HEK293 (cell line): ENCODE data around the gene SIL1.

ENCODE experiments used
- CTCF ChIA-PET: fragments of 350-600 bp; formaldehyde crosslinking; extraction: SDS; loops from one replicate; lab custom pipeline; 2021; ENCODE audit warnings: antibody characterized with exemption; lab: Yijun Ruan, JAX
- POLR2A ChIA-PET: fragments of 300-600 bp; formaldehyde crosslinking; extraction: SDS; loops from one replicate; lab custom pipeline; 2020; ENCODE audit warnings: antibody characterized with exemption, inconsistent platforms; lab: Yijun Ruan, JAX
- H3K27ac ChIP-seq: fragments of 200-500 bp; sonication (Bioruptor generic); 2 replicates; pipeline ENCODE4 v1.5.1; 2014; ENCODE audit warnings: low read depth, low read length, control low read depth, inconsistent platforms; ENCODE audit errors: extremely low read depth
- H3K36me3 ChIP-seq, 2 experiments: fragments of 200-500 bp in 1 of 2; sonication (Bioruptor generic) in 1 of 2; 1 replicate in 1 of 2; 2 replicates in 1 of 2; pipeline ENCODE4 v1.5.1; 2014 to 2017; ENCODE audit warnings: inconsistent platforms in 2 of 2, low read length in 2 of 2; ENCODE audit not compliant: control insufficient read depth in 2 of 2, insufficient read depth in 1 of 2
- H3K4me1 ChIP-seq: fragments of 200-500 bp; sonication (Bioruptor generic); 2 replicates; pipeline ENCODE4 v1.5.1; 2014; ENCODE audit warnings: mild to moderate bottlenecking, low read length, inconsistent platforms; ENCODE audit not compliant: control insufficient read depth, insufficient read depth
- H3K4me3 ChIP-seq: 2 replicates; pipeline ENCODE4 v1.5.1; 2011; ENCODE audit warnings: low read depth, mild to moderate bottlenecking, control low read depth, low read length, moderate library complexity
- H3K9me3 ChIP-seq: fragments of 200-500 bp; sonication (Bioruptor generic); 2 replicates; pipeline ENCODE4 v1.5.1; 2014; ENCODE audit warnings: low read depth, low read length, inconsistent platforms; ENCODE audit not compliant: control insufficient read depth, insufficient read depth
- HOXC10 ChIP-seq: sonication (generic); formaldehyde crosslinking; IDR thresholded peaks from 2 replicates; pipeline ENCODE4 v1.8.1; 2023; ENCODE audit warnings: mild to moderate bottlenecking, missing genetic modification reagents
- KLF7 ChIP-seq: fragments of 450-650 bp; formaldehyde crosslinking; IDR thresholded peaks from 2 replicates; pipeline ENCODE4 v1.5.1; 2016; ENCODE audit warnings: missing biosample characterization, missing genetic modification characterization, borderline replicate concordance
- OSR2 ChIP-seq: fragments of 450-650 bp; formaldehyde crosslinking; IDR thresholded peaks from 2 replicates; pipeline ENCODE4 v1.5.1; 2016; ENCODE audit warnings: missing biosample characterization, missing genetic modification characterization
- TCF7L2 ChIP-seq: IDR thresholded peaks from 2 replicates; pipeline ENCODE4 v1.6.1; 2011; ENCODE audit warnings: low read depth, mild to moderate bottlenecking, inconsistent platforms, low read length, moderate library complexity, borderline replicate concordance
- WT1 ChIP-seq: fragments of 450-650 bp; formaldehyde crosslinking; IDR thresholded peaks from 2 replicates; pipeline ENCODE4 v1.5.1; 2016; ENCODE audit warnings: missing biosample characterization, missing genetic modification characterization
- ZFP3 ChIP-seq: fragments of 450-650 bp; formaldehyde crosslinking; IDR thresholded peaks from 2 replicates; pipeline ENCODE4 v1.5.1; 2016; ENCODE audit warnings: low read depth, missing biosample characterization, missing genetic modification characterization
- ZNF223 ChIP-seq: fragments of 450-650 bp; formaldehyde crosslinking; IDR thresholded peaks from 2 replicates; pipeline ENCODE4 v1.5.1; 2016; ENCODE audit warnings: missing biosample characterization, missing genetic modification characterization
- ZNF324 ChIP-seq: fragments of 450-650 bp; formaldehyde crosslinking; IDR thresholded peaks from 2 replicates; pipeline ENCODE4 v1.5.1; 2016; ENCODE audit warnings: missing biosample characterization, missing genetic modification characterization
- ZNF549 ChIP-seq: fragments of 450-650 bp; IDR thresholded peaks from 2 replicates; pipeline ENCODE4 v1.5.1; 2018; ENCODE audit warnings: missing biosample characterization, missing genetic modification characterization, mild to moderate bottlenecking, inconsistent platforms, moderate library complexity
- ZNF555 ChIP-seq: fragments of 450-650 bp; formaldehyde crosslinking; conservative IDR thresholded peaks from 2 replicates; pipeline ENCODE4 v1.5.1; 2017; ENCODE audit warnings: missing biosample characterization, mild to moderate bottlenecking, missing genetic modification characterization, inconsistent platforms
- ZNF600 ChIP-seq: fragments of 450-650 bp; formaldehyde crosslinking; IDR thresholded peaks from 2 replicates; pipeline ENCODE4 v1.5.1; 2016; ENCODE audit warnings: missing biosample characterization, missing genetic modification characterization
- ZNF624 ChIP-seq: fragments of 450-650 bp; formaldehyde crosslinking; IDR thresholded peaks from 2 replicates; pipeline ENCODE4 v1.5.1; 2017; ENCODE audit warnings: missing biosample characterization, missing genetic modification characterization
- ZNF658 ChIP-seq: fragments of 450-650 bp; formaldehyde crosslinking; IDR thresholded peaks from 2 replicates; pipeline ENCODE4; 2016; ENCODE audit warnings: missing biosample characterization, missing genetic modification characterization
- TF ChIP-seq, protein P1 (sequence below): fragments of 450-650 bp; formaldehyde crosslinking; IDR thresholded peaks from 2 replicates; pipeline ENCODE4 v1.5.1; 2017; ENCODE audit warnings: missing biosample characterization, missing genetic modification characterization
- TF ChIP-seq, protein P2 (sequence below): fragments of 450-650 bp; formaldehyde crosslinking; IDR thresholded peaks from 2 replicates; pipeline ENCODE4 v1.5.1; 2016; ENCODE audit warnings: missing biosample characterization, missing genetic modification characterization
- TF ChIP-seq, protein P3 (sequence below): fragments of 450-650 bp; formaldehyde crosslinking; IDR thresholded peaks from 2 replicates; pipeline ENCODE4 v1.5.1; 2016; ENCODE audit warnings: missing biosample characterization, missing genetic modification characterization, low read depth
- TF ChIP-seq, protein P4 (sequence below): fragments of 450-650 bp; formaldehyde crosslinking; IDR thresholded peaks from 2 replicates; pipeline ENCODE4 v1.5.1; 2016; ENCODE audit warnings: missing biosample characterization, missing genetic modification characterization
- TF ChIP-seq, protein P5 (sequence below): fragments of 450-650 bp; formaldehyde crosslinking; IDR thresholded peaks from 2 replicates; pipeline ENCODE4 v1.5.1; 2016; ENCODE audit warnings: missing biosample characterization, missing genetic modification characterization
- TF ChIP-seq, protein P6 (sequence below): fragments of 450-650 bp; formaldehyde crosslinking; IDR thresholded peaks from 2 replicates; pipeline ENCODE4 v1.5.1; 2016; ENCODE audit warnings: missing biosample characterization, missing genetic modification characterization
- TF ChIP-seq, protein P7 (sequence below): fragments of 450-650 bp; formaldehyde crosslinking; optimal IDR thresholded peaks from 2 replicates; pipeline ENCODE3; 2016; ENCODE audit warnings: missing biosample characterization, mild to moderate bottlenecking, missing genetic modification characterization
- TF ChIP-seq, protein P8 (sequence below): fragments of 450-650 bp; formaldehyde crosslinking; IDR thresholded peaks from 2 replicates; pipeline ENCODE4 v1.5.1; 2016; ENCODE audit warnings: missing biosample characterization, missing genetic modification characterization

Gene SIL1

DNA sequence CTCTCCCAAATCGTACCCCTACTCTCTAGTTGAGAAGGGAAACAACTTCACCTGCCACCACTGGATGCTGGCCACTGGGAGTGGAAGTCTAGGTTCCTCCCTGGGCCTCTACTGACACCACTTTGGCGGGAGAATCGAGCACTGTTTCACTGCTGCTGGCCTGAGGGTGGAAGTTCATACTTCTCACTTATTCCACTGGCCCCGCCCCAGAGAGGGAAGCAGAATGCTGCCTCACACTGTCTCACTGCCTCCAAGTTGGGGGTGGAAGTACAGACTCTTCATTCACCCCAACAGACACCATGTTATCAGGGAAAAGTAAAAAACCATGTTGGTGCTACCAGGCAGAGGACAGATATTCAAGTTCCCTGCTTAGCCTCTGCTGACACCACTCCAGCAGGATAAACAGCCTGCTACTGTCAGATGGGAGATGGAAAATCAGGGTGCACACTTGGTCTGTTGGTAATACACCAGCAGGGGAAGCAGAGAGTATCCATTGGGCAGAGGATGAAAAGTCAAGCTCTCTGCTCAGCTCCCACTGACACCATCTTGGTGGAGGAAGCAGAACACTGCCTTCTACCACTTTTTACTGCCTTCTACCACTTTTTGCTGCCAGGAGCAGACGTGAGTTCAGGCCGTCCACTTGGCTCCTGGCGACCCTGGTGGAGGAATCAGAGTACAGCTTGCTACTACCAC is 159.4 kb downstream of the SIL1 start (continued):
- TF ChIP-seq TCF7L2 = no peak
- no peak for TF ChIP-seq ZFP3 (tag by site-specific recombination)
- TF ChIP-seq, protein P1, sequence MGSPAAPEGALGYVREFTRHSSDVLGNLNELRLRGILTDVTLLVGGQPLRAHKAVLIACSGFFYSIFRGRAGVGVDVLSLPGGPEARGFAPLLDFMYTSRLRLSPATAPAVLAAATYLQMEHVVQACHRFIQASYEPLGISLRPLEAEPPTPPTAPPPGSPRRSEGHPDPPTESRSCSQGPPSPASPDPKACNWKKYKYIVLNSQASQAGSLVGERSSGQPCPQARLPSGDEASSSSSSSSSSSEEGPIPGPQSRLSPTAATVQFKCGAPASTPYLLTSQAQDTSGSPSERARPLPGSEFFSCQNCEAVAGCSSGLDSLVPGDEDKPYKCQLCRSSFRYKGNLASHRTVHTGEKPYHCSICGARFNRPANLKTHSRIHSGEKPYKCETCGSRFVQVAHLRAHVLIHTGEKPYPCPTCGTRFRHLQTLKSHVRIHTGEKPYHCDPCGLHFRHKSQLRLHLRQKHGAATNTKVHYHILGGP (tag by site-specific recombination) = no peak
- no peak for TF ChIP-seq HOXC10 (CRISPR knock-in tag)
- TF ChIP-seq, protein P2, sequence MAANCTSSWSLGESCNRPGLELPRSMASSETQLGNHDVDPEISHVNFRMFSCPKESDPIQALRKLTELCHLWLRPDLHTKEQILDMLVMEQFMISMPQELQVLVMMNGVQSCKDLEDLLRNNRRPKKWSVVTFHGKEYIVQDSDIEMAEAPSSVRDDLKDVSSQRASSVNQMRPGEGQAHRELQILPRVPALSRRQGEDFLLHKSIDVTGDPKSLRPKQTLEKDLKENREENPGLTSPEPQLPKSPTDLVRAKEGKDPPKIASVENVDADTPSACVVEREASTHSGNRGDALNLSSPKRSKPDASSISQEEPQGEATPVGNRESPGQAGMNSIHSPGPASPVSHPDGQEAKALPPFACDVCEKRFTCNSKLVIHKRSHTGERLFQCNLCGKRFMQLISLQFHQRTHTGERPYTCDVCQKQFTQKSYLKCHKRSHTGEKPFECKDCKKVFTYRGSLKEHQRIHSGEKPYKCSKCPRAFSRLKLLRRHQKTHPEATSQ (tag by site-specific recombination) = no peak
- TF ChIP-seq, protein P3, sequence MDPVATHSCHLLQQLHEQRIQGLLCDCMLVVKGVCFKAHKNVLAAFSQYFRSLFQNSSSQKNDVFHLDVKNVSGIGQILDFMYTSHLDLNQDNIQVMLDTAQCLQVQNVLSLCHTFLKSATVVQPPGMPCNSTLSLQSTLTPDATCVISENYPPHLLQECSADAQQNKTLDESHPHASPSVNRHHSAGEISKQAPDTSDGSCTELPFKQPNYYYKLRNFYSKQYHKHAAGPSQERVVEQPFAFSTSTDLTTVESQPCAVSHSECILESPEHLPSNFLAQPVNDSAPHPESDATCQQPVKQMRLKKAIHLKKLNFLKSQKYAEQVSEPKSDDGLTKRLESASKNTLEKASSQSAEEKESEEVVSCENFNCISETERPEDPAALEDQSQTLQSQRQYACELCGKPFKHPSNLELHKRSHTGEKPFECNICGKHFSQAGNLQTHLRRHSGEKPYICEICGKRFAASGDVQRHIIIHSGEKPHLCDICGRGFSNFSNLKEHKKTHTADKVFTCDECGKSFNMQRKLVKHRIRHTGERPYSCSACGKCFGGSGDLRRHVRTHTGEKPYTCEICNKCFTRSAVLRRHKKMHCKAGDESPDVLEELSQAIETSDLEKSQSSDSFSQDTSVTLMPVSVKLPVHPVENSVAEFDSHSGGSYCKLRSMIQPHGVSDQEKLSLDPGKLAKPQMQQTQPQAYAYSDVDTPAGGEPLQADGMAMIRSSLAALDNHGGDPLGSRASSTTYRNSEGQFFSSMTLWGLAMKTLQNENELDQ = no peak
- TF ChIP-seq ZNF658 = no peak
- TF ChIP-seq, protein P4, sequence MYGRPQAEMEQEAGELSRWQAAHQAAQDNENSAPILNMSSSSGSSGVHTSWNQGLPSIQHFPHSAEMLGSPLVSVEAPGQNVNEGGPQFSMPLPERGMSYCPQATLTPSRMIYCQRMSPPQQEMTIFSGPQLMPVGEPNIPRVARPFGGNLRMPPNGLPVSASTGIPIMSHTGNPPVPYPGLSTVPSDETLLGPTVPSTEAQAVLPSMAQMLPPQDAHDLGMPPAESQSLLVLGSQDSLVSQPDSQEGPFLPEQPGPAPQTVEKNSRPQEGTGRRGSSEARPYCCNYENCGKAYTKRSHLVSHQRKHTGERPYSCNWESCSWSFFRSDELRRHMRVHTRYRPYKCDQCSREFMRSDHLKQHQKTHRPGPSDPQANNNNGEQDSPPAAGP (tag by site-specific recombination) = no peak
- TF ChIP-seq, all 188 proteins: peak for 0

DNA sequence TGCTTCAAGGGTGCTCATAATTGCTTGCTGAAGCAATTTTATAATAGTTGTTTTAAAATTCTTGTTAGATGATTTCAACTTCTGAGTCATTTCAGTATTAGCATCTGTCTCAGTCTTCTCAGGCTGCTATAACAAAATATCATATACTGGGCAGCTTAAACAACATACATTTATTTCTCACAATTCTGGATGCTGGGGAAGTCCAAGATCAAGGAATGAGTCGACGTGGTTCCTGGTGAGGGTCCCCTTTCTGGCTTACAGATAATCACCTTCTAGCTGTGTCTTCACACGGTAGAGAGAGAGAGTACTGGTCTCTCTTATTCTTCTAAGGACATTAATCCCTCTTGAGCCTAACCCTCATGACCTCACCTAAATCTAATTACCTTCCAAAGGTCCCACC is 160.4 kb downstream of the SIL1 start:
- ChIA-PET CTCF (no interaction called here), POLR2A (no interaction called here)
- Histone ChIP-seq H3K4me3 (no peak overlapping the region), H3K36me3 (no peaks in the 10 kb centered on the region), H3K4me1 (no peaks in the 10 kb centered on the region), H3K27ac (no peak overlapping the region), H3K9me3 (no peaks in the 10 kb centered on the region)
- TF ChIP-seq ZNF223 (tag by site-specific recombination) (no peak), WT1 (tag by site-specific recombination) (no peak), OSR2 (tag by site-specific recombination) (no peak), ZNF555 (tag by site-specific recombination) (no peak), ZNF624 (no peak), ZNF324 (tag by site-specific recombination) (no peak), ZNF549 (tag by site-specific recombination) (no peak), KLF7 (no peak), ZNF600 (tag by site-specific recombination) (no peak)
- TF ChIP-seq, protein P5, sequence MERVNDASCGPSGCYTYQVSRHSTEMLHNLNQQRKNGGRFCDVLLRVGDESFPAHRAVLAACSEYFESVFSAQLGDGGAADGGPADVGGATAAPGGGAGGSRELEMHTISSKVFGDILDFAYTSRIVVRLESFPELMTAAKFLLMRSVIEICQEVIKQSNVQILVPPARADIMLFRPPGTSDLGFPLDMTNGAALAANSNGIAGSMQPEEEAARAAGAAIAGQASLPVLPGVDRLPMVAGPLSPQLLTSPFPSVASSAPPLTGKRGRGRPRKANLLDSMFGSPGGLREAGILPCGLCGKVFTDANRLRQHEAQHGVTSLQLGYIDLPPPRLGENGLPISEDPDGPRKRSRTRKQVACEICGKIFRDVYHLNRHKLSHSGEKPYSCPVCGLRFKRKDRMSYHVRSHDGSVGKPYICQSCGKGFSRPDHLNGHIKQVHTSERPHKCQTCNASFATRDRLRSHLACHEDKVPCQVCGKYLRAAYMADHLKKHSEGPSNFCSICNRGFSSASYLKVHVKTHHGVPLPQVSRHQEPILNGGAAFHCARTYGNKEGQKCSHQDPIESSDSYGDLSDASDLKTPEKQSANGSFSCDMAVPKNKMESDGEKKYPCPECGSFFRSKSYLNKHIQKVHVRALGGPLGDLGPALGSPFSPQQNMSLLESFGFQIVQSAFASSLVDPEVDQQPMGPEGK = no peak
- TF ChIP-seq, protein P6, sequence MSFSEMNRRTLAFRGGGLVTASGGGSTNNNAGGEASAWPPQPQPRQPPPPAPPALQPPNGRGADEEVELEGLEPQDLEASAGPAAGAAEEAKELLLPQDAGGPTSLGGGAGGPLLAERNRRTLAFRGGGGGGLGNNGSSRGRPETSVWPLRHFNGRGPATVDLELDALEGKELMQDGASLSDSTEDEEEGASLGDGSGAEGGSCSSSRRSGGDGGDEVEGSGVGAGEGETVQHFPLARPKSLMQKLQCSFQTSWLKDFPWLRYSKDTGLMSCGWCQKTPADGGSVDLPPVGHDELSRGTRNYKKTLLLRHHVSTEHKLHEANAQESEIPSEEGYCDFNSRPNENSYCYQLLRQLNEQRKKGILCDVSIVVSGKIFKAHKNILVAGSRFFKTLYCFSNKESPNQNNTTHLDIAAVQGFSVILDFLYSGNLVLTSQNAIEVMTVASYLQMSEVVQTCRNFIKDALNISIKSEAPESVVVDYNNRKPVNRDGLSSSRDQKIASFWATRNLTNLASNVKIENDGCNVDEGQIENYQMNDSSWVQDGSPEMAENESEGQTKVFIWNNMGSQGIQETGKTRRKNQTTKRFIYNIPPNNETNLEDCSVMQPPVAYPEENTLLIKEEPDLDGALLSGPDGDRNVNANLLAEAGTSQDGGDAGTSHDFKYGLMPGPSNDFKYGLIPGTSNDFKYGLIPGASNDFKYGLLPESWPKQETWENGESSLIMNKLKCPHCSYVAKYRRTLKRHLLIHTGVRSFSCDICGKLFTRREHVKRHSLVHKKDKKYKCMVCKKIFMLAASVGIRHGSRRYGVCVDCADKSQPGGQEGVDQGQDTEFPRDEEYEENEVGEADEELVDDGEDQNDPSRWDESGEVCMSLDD (tag by site-specific recombination) = no peak
- TF ChIP-seq, protein P7, sequence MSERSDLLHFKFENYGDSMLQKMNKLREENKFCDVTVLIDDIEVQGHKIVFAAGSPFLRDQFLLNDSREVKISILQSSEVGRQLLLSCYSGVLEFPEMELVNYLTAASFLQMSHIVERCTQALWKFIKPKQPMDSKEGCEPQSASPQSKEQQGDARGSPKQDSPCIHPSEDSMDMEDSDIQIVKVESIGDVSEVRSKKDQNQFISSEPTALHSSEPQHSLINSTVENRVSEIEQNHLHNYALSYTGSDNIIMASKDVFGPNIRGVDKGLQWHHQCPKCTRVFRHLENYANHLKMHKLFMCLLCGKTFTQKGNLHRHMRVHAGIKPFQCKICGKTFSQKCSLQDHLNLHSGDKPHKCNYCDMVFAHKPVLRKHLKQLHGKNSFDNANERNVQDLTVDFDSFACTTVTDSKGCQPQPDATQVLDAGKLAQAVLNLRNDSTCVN (tag by site-specific recombination) = no peak
- TF ChIP-seq, protein P8, sequence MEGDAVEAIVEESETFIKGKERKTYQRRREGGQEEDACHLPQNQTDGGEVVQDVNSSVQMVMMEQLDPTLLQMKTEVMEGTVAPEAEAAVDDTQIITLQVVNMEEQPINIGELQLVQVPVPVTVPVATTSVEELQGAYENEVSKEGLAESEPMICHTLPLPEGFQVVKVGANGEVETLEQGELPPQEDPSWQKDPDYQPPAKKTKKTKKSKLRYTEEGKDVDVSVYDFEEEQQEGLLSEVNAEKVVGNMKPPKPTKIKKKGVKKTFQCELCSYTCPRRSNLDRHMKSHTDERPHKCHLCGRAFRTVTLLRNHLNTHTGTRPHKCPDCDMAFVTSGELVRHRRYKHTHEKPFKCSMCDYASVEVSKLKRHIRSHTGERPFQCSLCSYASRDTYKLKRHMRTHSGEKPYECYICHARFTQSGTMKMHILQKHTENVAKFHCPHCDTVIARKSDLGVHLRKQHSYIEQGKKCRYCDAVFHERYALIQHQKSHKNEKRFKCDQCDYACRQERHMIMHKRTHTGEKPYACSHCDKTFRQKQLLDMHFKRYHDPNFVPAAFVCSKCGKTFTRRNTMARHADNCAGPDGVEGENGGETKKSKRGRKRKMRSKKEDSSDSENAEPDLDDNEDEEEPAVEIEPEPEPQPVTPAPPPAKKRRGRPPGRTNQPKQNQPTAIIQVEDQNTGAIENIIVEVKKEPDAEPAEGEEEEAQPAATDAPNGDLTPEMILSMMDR (tag by site-specific recombination) = no peak
